ENCODE data around the gene ARHGAP30. TPM values are rescaled to one million over a fixed set of nuclear protein-coding genes. Genes with fewer than 3 reads are reported as not detected.

Gene ARHGAP30
- total RNA-seq, 1 experiment from 2014 or later = 0.39 TPM

- TF ChIP-seq EGR1 (IDR thresholded peaks at IDR 0.05; ENCODE audit: low read depth) = no peak
- no peak for TF ChIP-seq YY1 (IDR thresholded peaks at IDR 0.05; ENCODE audit: extremely low read depth, insufficient replicate concordance, low read depth, low read length)
- no peak for DNase-seq (ENCODE audit: low read depth, low spot score)
- intact Hi-C loops (cut with micrococcal nuclease) = loop anchor here (5.0 kb wide), 1 partner anchor 77 kb away; the partner anchor contains the start of gene F11R
- Histone ChIP-seq H3K4me3 (replicated peaks in 1 of 2; ENCODE audit: low read depth in 1 of 2, low read length in 2 of 2) (no peak overlapping the region), H3K4me2 (ENCODE audit: low read length) (no peak overlapping the region), H3K9me2 (ENCODE audit: insufficient read depth) (no peaks in the 10 kb centered on the region), H3K4me1 (ENCODE audit: control insufficient read depth in 1 of 2, insufficient read depth in 2 of 2, low read length in 2 of 2) (peaks cover 3 to 23% of the 10 kb centered on the region in 2 experiments; a peak in 3 of 4 replicates), H3K9me3 (ENCODE audit: control insufficient read depth in 1 of 2, insufficient read depth in 1 of 2, low read depth in 1 of 2, low read length in 2 of 2) (no peaks in the 10 kb centered on the region), H2AFZ (ENCODE audit: low read depth, low read length, poor library complexity, severe bottlenecking) (no peak overlapping the region), H3K79me2 (ENCODE audit: insufficient read depth, low read length) (peaks cover 31% of the 10 kb centered on the region), H3K36me3 (ENCODE audit: control insufficient read depth in 1 of 2, insufficient read depth in 2 of 2, low read length in 2 of 2) (peaks cover 9 to 26% of the 10 kb centered on the region in 2 experiments; a peak in 3 of 4 replicates), H3K9ac (ENCODE audit: low read length) (no peak overlapping the region), H3K27me3 (ENCODE audit: insufficient read depth, low read length) (no peaks in the 10 kb centered on the region), H4K20me1 (ENCODE audit: insufficient read depth) (no peaks in the 10 kb centered on the region), H3K27ac (ENCODE audit: low read depth, low read length) (no peak overlapping the region)
- BruUV-seq (replicated peaks) = no TSS peak
- ChIA-PET RAD21 (ENCODE audit: low non-redundant PET in 1 of 2, low total read pairs in 2 of 2, uncharacterized antibody in 2 of 2, unreplicated experiment in 2 of 2) (no interaction called here), CTCF (interaction anchor here (3.5 kb wide), 1 partner anchor 28 kb away, joined by 25 read pairs; no protein-coding TSS in a partner anchor), POLR2A (interaction anchor here (0.9 to 1.3 kb wide), 3 partner anchors 37 to 78 kb away, joined by 3 read pairs; partner anchors contain the start of genes F11R and USF1)
- no peak for ATAC-seq
Measured at GRCh38 chr1:161099090-161099802, 29.6 kb upstream of the ARHGAP30 start.

- ChIA-PET RAD21 (ENCODE audit: low non-redundant PET in 1 of 2, low total read pairs in 2 of 2, uncharacterized antibody in 2 of 2, unreplicated experiment in 2 of 2) (interaction anchor here in 1 of 2 experiments (0.6 to 1.7 kb wide), 2 partner anchors 60 to 101 kb away, joined by 3 to 7 read pairs; no protein-coding TSS in a partner anchor), CTCF (interaction anchor here (1.0 to 3.5 kb wide), 6 partner anchors 8 to 104 kb away, joined by 3 to 25 read pairs (median 10); no protein-coding TSS in a partner anchor), POLR2A (interaction anchor here (0.9 to 1.3 kb wide), 3 partner anchors 26 to 77 kb away, joined by 3 to 5 read pairs (median 3); partner anchors contain the start of genes F11R and USF1)
- no peaks in the 10 kb centered on the region for H3K27me3 ChIP-seq (ENCODE audit: insufficient read depth, low read length)
- H3K79me2 ChIP-seq (ENCODE audit: insufficient read depth, low read length) = peaks cover 23% of the 10 kb centered on the region
- H2AFZ ChIP-seq (ENCODE audit: low read depth, low read length, poor library complexity, severe bottlenecking) = no peak within 1 kb of the TSS
- no peaks in the 10 kb centered on the region for H4K20me1 ChIP-seq (ENCODE audit: insufficient read depth)
- ATAC-seq (peak; percentile 84), DNase-seq (ENCODE audit: low read depth, low spot score) (peak; percentile 69)
- peak within 1 kb of the TSS; percentile 58 for H3K4me2 ChIP-seq (ENCODE audit: low read length)
- peak within 1 kb of the TSS; percentile 30; the same call in 1 of the 2 replicates for H3K9ac ChIP-seq (ENCODE audit: low read length)
- H3K4me3 ChIP-seq (replicated peaks in 1 of 2; ENCODE audit: low read depth in 1 of 2, low read length in 2 of 2) = peak within 1 kb of the TSS; percentile 41 to 43
- TSS peak; percentile 8 for BruUV-seq (replicated peaks)
- H3K9me3 ChIP-seq (ENCODE audit: control insufficient read depth in 1 of 2, insufficient read depth in 1 of 2, low read depth in 1 of 2, low read length in 2 of 2) = no peaks in the 10 kb centered on the region
- peaks cover 9 to 20% of the 10 kb centered on the region in 2 experiments; a peak in 3 of 4 replicates for H3K36me3 ChIP-seq (ENCODE audit: control insufficient read depth in 1 of 2, insufficient read depth in 2 of 2, low read length in 2 of 2)
- H3K9me2 ChIP-seq (ENCODE audit: insufficient read depth) = no peaks in the 10 kb centered on the region
- peak within 1 kb of the TSS; percentile 50 for H3K27ac ChIP-seq (ENCODE audit: low read depth, low read length)
- intact Hi-C loops (cut with micrococcal nuclease) = loop anchor here (5.0 kb wide), 1 partner anchor 76 kb away; the partner anchor contains the start of gene F11R
- peaks cover 3 to 26% of the 10 kb centered on the region in 2 experiments; a peak in 3 of 4 replicates for H3K4me1 ChIP-seq (ENCODE audit: control insufficient read depth in 1 of 2, insufficient read depth in 2 of 2, low read length in 2 of 2)
- TF ChIP-seq ZFX (IDR thresholded peaks at IDR 0.05) (peak; percentile 46; the same call in 1 of the 2 replicates), POLR2AphosphoS5 (IDR thresholded peaks at IDR 0.05; ENCODE audit: low read depth, low read length) (peak; percentile 42; the same call in 1 of the 2 replicates), EGR1 (IDR thresholded peaks at IDR 0.05; ENCODE audit: low read depth) (no peak), ZNF274 (IDR thresholded peaks at IDR 0.05; ENCODE audit: low read depth, low read length) (no peak), YY1 (IDR thresholded peaks at IDR 0.05; ENCODE audit: extremely low read depth, insufficient replicate concordance, low read depth, low read length) (no peak), TCF7L2 (IDR thresholded peaks at IDR 0.05; ENCODE audit: borderline replicate concordance, extremely low read depth, insufficient read depth, insufficient read length) (no peak), CBX3 (IDR thresholded peaks at IDR 0.05; ENCODE audit: low read depth) (no peak), SIN3A (IDR thresholded peaks at IDR 0.05; ENCODE audit: low read depth) (no peak)
- TF ChIP-seq, protein P1, sequence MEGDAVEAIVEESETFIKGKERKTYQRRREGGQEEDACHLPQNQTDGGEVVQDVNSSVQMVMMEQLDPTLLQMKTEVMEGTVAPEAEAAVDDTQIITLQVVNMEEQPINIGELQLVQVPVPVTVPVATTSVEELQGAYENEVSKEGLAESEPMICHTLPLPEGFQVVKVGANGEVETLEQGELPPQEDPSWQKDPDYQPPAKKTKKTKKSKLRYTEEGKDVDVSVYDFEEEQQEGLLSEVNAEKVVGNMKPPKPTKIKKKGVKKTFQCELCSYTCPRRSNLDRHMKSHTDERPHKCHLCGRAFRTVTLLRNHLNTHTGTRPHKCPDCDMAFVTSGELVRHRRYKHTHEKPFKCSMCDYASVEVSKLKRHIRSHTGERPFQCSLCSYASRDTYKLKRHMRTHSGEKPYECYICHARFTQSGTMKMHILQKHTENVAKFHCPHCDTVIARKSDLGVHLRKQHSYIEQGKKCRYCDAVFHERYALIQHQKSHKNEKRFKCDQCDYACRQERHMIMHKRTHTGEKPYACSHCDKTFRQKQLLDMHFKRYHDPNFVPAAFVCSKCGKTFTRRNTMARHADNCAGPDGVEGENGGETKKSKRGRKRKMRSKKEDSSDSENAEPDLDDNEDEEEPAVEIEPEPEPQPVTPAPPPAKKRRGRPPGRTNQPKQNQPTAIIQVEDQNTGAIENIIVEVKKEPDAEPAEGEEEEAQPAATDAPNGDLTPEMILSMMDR (IDR thresholded peaks at IDR 0.05 in 2 of 3, conservative IDR thresholded peaks at IDR 0.05 in 1 of 3; ENCODE audit: borderline replicate concordance in 1 of 3, insufficient read depth in 1 of 3, low read depth in 2 of 3, low read length in 2 of 3) = no peak
- TF ChIP-seq, protein P2, sequence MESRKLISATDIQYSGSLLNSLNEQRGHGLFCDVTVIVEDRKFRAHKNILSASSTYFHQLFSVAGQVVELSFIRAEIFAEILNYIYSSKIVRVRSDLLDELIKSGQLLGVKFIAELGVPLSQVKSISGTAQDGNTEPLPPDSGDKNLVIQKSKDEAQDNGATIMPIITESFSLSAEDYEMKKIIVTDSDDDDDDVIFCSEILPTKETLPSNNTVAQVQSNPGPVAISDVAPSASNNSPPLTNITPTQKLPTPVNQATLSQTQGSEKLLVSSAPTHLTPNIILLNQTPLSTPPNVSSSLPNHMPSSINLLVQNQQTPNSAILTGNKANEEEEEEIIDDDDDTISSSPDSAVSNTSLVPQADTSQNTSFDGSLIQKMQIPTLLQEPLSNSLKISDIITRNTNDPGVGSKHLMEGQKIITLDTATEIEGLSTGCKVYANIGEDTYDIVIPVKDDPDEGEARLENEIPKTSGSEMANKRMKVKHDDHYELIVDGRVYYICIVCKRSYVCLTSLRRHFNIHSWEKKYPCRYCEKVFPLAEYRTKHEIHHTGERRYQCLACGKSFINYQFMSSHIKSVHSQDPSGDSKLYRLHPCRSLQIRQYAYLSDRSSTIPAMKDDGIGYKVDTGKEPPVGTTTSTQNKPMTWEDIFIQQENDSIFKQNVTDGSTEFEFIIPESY (IDR thresholded peaks at IDR 0.05; ENCODE audit: extremely low read depth, insufficient replicate concordance, low read length) = no peak
Measured at GRCh38 chr1:161098210-161099068, 28.7 kb upstream of the ARHGAP30 start, which contains the start of gene KLHDC9. KLHDC9 (plus strand) TSS chr1:161098361; CDS start chr1:161098536, 175 bp downstream.
